ENCODE measurements around the gene GRB14. TPM values are rescaled to one million over a fixed set of nuclear protein-coding genes. Genes with fewer than 3 reads are reported as not detected.

GRB14 gene
- total RNA-seq, 4 donors from 2014 or later, result 3.3 to 4.4 TPM; not detected in 2

DNA sequence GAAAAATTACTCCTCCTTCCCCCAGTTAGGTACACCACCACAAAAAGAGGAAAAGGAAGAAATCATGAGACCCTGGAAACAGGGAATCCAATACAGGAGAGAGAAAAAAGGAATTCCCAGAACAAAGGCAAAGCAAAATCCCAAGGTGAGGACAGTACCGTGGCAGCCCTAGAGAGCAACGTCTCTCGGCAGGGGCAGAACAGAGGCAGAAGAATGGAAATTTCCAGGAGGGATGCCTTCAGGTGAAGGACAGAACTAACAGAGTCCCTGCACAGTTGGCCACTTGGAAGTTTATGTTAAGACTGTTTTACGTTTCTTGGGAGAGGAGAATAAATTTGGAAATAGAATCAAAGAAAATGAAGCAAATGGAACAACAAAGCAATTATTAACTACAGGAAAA is 27.7 kb downstream of the GRB14 start:
- intact Hi-C loops (cut with DNase I; ENCODE audit: low total_unique reads), result no loop called here
- DNase-seq, result no peak
- H3K9me3 ChIP-seq, result no peaks in the 10 kb centered on the region
- H3K27ac ChIP-seq, result no peak overlapping the region
- H3K4me3 ChIP-seq, result no peak overlapping the region
- TF ChIP-seq, protein P1, sequence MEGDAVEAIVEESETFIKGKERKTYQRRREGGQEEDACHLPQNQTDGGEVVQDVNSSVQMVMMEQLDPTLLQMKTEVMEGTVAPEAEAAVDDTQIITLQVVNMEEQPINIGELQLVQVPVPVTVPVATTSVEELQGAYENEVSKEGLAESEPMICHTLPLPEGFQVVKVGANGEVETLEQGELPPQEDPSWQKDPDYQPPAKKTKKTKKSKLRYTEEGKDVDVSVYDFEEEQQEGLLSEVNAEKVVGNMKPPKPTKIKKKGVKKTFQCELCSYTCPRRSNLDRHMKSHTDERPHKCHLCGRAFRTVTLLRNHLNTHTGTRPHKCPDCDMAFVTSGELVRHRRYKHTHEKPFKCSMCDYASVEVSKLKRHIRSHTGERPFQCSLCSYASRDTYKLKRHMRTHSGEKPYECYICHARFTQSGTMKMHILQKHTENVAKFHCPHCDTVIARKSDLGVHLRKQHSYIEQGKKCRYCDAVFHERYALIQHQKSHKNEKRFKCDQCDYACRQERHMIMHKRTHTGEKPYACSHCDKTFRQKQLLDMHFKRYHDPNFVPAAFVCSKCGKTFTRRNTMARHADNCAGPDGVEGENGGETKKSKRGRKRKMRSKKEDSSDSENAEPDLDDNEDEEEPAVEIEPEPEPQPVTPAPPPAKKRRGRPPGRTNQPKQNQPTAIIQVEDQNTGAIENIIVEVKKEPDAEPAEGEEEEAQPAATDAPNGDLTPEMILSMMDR (IDR thresholded peaks at IDR 0.05), result no peak
- no peak for TF ChIP-seq POLR2A (IDR thresholded peaks at IDR 0.05)
- no peaks in the 10 kb centered on the region for H3K36me3 ChIP-seq
- H3K27me3 ChIP-seq, result no peaks in the 10 kb centered on the region
- no peaks in the 10 kb centered on the region for H3K4me1 ChIP-seq

DNA sequence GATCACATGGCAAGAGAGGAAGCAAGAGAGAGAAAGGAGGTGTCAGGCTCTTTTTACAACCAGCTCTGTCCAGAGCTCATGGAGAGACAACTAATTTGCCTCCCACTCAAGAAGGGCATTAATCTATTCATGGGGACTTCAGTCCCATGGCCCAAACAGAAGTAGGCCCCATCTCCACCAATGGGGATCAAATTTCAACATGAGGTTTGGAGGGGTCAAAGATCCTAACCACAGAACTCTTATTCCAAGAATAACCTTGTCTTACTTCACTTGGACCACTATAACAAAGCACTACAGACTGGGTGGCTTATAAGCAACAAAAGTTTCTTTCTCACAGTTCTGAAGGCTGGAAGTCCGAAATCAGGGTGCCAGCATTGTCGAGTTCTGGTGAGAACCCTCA is 31.8 kb downstream of the GRB14 start:
- TF ChIP-seq POLR2A (IDR thresholded peaks at IDR 0.05), result no peak
- Histone ChIP-seq H3K27ac (no peak overlapping the region), H3K27me3 (no peaks in the 10 kb centered on the region), H3K36me3 (no peaks in the 10 kb centered on the region), H3K9me3 (no peaks in the 10 kb centered on the region), H3K4me3 (no peak overlapping the region), H3K4me1 (no peaks in the 10 kb centered on the region)
- intact Hi-C loops (cut with DNase I; ENCODE audit: low total_unique reads), result no loop called here
- no peak for DNase-seq

DNA sequence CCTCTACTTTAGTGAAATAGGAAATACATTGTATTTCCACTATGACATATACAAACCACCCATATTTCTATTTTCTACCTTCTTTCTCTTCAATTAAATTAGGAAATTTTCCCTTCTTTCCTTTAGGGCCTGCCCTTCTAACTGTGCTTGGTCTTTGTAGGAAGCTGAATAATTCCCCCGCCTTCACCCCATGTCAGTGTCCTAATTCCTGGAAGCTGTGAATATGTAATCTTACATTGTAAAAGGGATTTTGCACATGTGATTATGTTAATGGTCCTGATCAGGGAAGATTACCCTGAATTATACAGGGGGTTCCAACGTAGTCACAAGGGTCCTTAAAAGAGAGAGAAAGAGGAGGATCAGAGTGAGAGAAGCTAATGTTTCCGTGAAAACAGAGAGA is 40.2 kb downstream of the GRB14 start:
- no peak overlapping the region for H3K4me3 ChIP-seq
- H3K27ac ChIP-seq, result no peak overlapping the region
- no peaks in the 10 kb centered on the region for H3K4me1 ChIP-seq
- no peaks in the 10 kb centered on the region for H3K36me3 ChIP-seq
- intact Hi-C loops (cut with DNase I; ENCODE audit: low total_unique reads), result no loop called here
- DNase-seq, result no peak
- no peaks in the 10 kb centered on the region for H3K27me3 ChIP-seq
- H3K9me3 ChIP-seq, result no peaks in the 10 kb centered on the region
- TF ChIP-seq POLR2A (IDR thresholded peaks at IDR 0.05), result no peak

DNA sequence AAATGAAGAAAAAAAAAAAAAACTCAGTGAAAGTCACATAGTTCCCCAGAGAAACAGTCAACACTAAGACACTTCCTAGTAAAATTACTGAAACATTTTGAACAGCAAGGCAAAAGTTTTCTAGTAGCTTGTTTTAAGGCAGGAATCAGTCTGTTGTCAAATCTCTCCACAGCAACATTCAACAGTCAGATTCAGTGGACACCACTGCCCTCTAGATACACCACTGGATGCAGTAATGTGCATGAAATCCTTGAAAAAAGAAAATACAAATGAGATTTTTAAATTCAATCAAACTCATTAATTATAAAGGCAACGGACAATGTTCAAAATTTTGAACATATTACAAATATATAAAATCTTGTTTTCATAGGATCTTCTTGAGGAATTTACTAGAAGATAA is 46.4 kb downstream of the GRB14 start:
- no peaks in the 10 kb centered on the region for H3K4me1 ChIP-seq
- H3K9me3 ChIP-seq, result no peaks in the 10 kb centered on the region
- no peak overlapping the region for H3K27ac ChIP-seq
- no peaks in the 10 kb centered on the region for H3K27me3 ChIP-seq
- no peak overlapping the region for H3K4me3 ChIP-seq
- no peaks in the 10 kb centered on the region for H3K36me3 ChIP-seq
- no peak for DNase-seq
- TF ChIP-seq, protein P1 (IDR thresholded peaks at IDR 0.05), result no peak
- TF ChIP-seq POLR2A (IDR thresholded peaks at IDR 0.05), result no peak
- intact Hi-C loops (cut with DNase I; ENCODE audit: low total_unique reads), result no loop called here

DNA sequence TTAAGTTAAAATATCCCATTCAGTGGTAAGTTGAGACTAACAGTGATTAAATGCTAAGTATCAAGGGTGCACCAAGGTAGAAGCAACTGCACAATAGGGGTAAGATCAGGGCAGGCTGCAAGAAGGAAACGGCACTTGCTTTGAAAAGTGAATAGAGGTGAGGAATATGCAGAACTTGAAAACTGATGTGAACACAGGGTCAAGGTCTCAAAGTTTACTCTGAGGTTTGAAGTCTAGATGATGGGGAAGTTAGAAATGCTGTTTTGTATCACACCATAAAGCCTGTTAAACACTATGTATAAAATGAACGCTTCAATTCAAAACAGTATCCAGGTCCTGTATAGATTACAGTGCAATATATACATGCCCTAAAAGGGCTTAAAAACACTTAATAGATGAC is 50.8 kb downstream of the GRB14 start:
- Histone ChIP-seq H3K4me1 (no peaks in the 10 kb centered on the region), H3K27me3 (no peaks in the 10 kb centered on the region), H3K36me3 (no peaks in the 10 kb centered on the region), H3K9me3 (no peaks in the 10 kb centered on the region), H3K27ac (no peak overlapping the region), H3K4me3 (no peak overlapping the region)
- intact Hi-C loops (cut with DNase I; ENCODE audit: low total_unique reads), result no loop called here
- DNase-seq, result no peak
- TF ChIP-seq POLR2A (IDR thresholded peaks at IDR 0.05), result no peak
- TF ChIP-seq, protein P1 (IDR thresholded peaks at IDR 0.05), result no peak

DNA sequence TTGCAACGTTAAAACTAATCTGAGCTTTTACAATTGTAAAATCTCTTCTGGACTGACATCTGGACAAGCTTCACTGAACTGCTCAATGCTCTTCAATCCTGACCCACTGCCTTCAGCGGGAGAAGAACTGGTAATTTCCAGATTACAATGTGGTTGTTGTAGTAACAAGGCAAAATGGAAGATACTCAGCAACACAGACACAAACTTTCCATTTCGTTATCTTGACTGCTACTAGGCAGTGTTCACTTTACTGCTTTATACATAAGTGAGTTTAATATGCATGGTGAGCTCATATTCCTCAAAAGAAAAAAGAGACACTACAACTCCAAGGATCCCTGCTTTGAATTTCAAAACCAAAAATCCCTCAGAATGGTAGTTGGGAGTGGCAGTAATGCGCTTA is 51.9 kb downstream of the GRB14 start:
- H3K4me3 ChIP-seq, result no peak overlapping the region
- no peaks in the 10 kb centered on the region for H3K9me3 ChIP-seq
- H3K4me1 ChIP-seq, result no peaks in the 10 kb centered on the region
- TF ChIP-seq, protein P1 (IDR thresholded peaks at IDR 0.05), result no peak
- TF ChIP-seq POLR2A (IDR thresholded peaks at IDR 0.05), result no peak
- H3K36me3 ChIP-seq, result no peaks in the 10 kb centered on the region
- H3K27me3 ChIP-seq, result no peaks in the 10 kb centered on the region
- no peak overlapping the region for H3K27ac ChIP-seq
- intact Hi-C loops (cut with DNase I; ENCODE audit: low total_unique reads), result no loop called here
- DNase-seq, result no peak

Data from uterus (tissue), 4 donors.